GM19099 (cell line): ENCODE data around the gene TUBAL3.

Experiments
- POLR2A ChIP-seq: IDR thresholded peaks from 3 replicates; pipeline ENCODE4 v1.6.1; 2011; ENCODE audit warnings: low read depth; ENCODE audit not compliant: insufficient read length; ENCODE audit errors: extremely low read depth

Gene TUBAL3

DNA sequence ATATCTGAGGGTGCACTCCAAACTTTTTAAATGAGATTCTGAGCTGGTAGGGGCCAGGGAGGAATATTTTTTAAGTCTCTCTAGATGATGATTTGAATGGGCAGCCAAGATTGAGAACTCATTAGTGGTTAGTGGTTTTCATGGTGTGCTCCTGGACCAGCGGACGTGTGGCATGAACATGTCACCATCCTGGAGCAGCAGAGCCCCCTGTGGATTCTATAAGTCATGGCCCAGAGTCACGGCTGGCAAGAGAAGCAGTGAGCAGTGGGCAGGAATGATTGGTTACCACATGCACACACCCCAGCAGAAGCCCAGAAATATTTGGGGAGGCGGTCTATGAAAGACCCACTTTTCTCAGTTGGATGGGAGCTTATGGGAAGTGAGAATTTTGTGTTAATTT is 61.1 kb downstream of the TUBAL3 start:
- TF ChIP-seq POLR2A = no peak
